LNCaP clone FGC (cell line): ENCODE data around the gene CHI3L2.

Experiments
- DNase-seq: peaks from one replicate; pipeline ENCODE4 v3.0.0-alpha.2; 2011; ENCODE audit warnings: low read depth
- H3K4me3 ChIP-seq: 2 replicates; pipeline ENCODE4 v1.5.1; 2011; ENCODE audit warnings: mild to moderate bottlenecking, low read depth, low read length, control low read depth
- TF ChIP-seq, protein P1 (sequence below): IDR thresholded peaks from 2 replicates; pipeline ENCODE4 v1.5.1; 2012; ENCODE audit warnings: mild to moderate bottlenecking; ENCODE audit not compliant: control insufficient read depth, insufficient read depth; ENCODE audit errors: extremely low read depth

CHI3L2 gene

GRCh38 chr1:111238056-111238795 is 10.7 kb downstream of the CHI3L2 start:
- DNase-seq: no peak
- TF ChIP-seq, protein P1, sequence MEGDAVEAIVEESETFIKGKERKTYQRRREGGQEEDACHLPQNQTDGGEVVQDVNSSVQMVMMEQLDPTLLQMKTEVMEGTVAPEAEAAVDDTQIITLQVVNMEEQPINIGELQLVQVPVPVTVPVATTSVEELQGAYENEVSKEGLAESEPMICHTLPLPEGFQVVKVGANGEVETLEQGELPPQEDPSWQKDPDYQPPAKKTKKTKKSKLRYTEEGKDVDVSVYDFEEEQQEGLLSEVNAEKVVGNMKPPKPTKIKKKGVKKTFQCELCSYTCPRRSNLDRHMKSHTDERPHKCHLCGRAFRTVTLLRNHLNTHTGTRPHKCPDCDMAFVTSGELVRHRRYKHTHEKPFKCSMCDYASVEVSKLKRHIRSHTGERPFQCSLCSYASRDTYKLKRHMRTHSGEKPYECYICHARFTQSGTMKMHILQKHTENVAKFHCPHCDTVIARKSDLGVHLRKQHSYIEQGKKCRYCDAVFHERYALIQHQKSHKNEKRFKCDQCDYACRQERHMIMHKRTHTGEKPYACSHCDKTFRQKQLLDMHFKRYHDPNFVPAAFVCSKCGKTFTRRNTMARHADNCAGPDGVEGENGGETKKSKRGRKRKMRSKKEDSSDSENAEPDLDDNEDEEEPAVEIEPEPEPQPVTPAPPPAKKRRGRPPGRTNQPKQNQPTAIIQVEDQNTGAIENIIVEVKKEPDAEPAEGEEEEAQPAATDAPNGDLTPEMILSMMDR: no peak
- no peak overlapping the region for H3K4me3 ChIP-seq

DNA sequence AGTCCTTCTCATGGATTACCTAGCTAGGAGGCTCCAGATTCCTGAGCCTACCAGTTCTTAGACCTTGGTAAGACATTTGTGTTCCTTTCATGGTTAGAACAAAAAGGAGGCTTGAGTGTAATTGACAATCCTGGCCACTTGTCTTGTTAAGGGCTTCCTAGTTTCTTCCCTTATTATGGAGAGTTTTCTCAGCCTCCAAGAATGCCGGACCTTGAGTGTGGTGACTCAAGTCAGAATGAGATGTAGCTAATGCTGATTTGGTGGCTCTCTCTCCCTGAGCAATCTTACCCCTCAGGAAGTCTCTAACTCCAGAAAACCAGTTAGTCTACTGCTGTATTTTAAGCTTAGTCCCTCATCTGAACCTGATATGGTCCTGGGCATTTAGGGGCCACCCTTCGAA is 14.3 kb downstream of the CHI3L2 start:
- DNase-seq: no peak

DNA sequence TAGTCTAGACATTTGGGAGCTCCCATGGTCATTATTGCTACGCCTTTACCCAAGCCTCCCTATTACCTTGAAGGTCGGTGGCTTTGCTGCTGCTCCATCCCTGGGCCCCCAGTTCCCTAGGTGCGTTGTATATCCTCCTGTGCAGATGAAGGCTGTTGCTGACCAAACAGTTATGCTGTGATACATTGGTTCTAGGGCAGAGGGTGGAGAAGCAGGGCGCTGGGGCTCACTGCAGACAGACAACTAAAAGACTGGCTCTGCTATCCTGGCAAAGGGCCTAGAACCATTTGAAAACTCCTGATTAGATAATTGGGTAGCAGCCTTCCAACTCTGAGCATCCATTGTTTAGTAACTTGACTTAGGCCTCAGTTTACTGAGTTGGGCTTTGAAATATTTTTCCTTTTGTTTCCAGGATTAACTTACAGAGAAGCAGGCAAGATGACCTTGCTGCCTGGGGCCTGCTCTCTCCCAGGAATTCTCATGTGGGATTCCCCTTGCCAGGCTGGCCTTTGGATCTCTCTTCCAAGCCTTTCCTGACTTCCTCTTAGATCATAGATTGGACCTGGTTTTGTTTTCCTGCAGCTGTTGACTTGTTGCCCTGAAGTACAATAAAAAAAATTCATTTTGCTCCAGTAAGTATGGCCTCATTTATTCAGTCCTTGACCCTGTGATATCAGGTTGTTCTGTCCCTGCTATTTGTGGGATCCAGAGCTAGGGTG is 15.5 kb downstream of the CHI3L2 start:
- TF ChIP-seq, protein P1: no peak
- no peak overlapping the region for H3K4me3 ChIP-seq
- no peak for DNase-seq

More for the DNA sequence above, 14.3 kb downstream of the CHI3L2 start:
- no peak overlapping the region for H3K4me3 ChIP-seq
- TF ChIP-seq, protein P1: no peak

GRCh38 chr1:111247125-111247838 is 19.8 kb downstream of the CHI3L2 start:
- no peak for DNase-seq
- H3K4me3 ChIP-seq: no peak overlapping the region
- TF ChIP-seq, protein P1: no peak

DNA sequence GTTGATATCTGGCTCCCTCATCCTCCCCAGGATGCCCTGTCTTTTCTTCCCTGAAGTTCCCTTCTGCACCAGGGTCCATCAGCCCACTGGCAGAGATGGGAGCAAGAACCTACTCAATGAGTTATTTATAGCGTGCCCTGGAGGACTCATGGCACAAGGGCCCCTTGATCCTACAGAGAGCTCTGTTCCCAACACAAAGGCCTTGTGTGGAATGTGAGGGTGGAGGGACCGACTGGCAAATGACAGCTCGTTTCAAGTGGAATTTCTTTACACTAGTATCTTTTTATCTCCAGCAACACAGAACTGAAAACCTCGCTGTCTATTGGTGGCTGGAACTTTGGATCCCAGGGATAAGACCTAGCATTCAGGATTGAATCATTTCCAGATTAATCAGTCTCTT is 22.4 kb downstream of the CHI3L2 start:
- TF ChIP-seq, protein P1: no peak
- H3K4me3 ChIP-seq: no peak overlapping the region
- DNase-seq: no peak

GRCh38 chr1:111251570-111251969 is 24.1 kb downstream of the CHI3L2 start:
- no peak overlapping the region for H3K4me3 ChIP-seq
- TF ChIP-seq, protein P1: no peak
- no peak for DNase-seq
